ENCODE results near the gene ABCB6.
"Not testable (repeated sequence)": the region's sequence is repeated elsewhere in the genome, so short reads cannot be mapped to it uniquely, and the experiment has no call there.

The ABCB6 gene

DNA sequence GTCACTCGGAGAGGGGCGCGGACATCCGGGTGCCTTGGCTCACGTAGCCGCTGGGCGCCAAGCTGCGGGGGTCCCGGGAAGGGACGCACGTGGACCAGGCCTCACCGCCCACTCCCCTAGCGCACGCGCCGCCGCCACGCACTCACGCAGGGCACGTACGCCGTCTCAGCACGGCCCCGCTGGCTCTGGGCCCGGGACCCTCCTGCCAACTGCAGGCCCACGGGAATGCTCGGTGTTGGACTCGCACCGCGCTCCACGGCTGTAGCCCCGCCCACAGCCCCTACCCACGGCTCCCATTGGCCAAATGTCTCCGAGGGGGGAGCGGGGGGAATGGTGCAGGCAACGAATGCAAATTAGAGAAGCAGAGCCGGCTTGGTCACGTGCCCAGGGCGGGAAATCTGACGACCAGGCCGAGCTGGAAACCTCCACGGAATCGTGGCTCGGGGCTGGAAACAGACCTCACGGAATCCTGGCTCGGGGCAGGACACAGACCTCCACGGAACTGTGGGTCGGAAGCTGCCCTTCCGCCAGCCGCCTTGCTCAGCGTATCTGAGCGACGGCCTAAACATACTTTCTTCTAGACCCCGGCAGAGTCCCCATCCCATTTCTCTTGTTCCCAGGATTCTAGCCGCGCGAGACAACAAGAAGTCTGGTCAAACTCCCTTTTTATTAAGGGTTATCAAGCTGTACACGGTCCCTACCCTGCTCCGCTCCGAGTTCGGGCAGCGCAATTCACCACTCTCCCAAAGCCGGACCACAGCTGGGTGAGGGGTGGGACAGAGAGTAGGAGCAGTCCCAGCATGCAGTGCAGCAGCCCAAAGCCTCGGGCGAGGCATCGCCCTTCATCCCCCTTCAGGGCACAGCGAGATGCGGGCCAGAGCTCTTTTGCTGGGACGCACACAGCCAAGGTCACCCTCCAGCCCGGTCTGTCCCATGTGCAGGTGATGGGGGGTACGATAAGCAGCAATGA is at the start of gene ABCB6:
TSS of gene ABCB6 (minus strand) at position 227 of the 970 bp plus-strand sequence. CDS start 285 bp downstream, outside the sequence.
- in situ Hi-C loops (cut with MboI; ENCODE audit: low sequenced_read_pairs): no loop called here

DNA sequence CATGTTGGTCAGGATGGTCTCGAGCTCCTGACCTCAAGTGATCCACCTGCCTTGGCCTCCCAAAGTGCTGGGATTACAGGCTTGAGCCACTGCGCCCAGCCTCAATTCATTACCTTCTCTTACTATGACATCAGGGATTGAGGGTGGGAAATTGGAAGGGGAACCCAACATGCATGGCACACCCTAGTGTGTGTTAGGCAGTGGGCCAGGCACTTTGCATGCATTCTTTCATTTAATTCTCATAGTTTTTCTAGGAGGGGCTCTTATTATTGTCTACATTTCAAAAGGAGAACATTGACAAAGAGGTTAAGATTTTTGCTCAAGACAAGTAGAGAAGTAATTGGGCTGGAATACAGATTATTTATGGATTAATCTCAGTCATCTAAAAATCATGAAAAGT is 49.5 kb upstream of the ABCB6 start:
- in situ Hi-C loops (cut with MboI; ENCODE audit: low sequenced_read_pairs): no loop called here

DNA sequence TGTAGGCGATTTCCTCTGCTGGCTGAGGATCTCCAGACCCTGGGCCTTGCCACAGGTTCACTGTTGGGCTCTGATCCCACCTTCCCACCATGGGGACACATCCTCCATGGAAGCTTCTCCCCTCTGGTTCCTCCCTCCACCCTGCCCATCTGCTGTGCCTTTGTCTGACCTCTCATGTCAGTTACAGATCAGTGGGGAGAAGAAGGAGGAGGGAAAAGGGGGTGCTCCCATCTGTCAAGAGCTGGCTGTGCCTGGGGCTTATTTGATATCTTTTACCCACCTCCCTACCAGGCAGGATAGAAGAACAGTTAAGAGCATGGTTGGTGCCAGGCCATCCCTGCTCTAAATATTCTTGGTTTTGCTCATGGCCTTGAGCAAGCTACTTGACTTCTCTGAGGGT is 48.1 kb upstream of the ABCB6 start:
- in situ Hi-C loops (cut with MboI; ENCODE audit: low sequenced_read_pairs): no loop called here

DNA sequence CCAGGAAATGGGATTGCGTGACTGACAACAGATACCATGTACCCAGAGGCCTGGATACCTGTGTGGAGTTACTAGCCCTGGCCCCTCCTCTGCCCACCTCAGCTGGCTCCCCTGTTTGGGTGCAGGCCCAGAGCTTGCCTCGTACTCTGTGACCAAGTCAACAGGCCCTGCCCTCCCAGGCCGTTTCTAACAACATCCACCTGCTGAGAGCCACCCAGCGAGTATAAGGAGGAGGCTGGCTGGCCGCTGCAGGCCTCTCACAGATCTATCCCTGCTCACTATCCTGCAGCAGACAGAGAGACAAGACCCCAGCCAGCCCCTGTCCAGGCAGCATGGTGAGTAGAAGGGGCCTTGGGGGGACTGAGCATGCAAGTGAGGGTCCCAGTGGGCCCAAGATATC is 47.5 kb upstream of the ABCB6 start:
- in situ Hi-C loops (cut with MboI; ENCODE audit: low sequenced_read_pairs): no loop called here

DNA sequence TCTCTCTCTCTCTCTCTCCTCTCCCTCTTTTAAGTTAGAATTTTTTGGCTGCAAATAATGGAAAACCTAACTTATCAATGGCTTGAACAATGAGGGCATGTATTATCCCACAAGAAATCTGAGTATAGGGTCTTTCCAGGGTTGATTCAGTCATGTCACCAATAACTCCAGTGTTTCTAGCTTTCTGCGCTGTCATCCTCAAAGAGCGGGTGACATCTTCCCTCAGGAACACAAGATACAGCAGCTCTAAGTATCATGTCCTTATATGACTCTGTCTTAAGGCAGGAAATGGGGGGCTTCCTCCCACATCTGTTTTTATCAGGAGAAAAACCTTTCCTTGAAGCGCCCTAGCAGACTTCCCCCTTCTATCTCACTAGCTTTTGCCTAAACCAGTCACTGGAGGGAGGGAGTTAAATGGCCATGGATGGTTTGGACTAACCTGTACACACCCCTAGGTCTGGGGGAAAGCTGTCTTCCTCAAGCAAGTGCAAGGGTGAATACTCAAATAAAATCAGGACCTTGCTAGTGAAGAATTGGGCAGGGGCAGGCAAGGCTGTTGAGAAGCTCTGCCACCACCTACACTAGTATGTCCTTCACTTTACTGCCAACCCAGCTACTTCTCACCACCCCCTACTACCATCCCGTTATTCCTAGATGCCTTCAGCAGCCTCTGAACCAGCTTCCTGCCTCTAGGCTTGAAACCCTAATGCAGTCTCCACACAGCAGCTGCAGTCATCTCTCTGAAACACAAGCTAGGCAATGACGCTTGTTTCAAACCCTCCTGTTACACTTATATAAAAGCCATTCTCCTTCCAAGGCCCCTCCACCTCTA is 42.5 kb upstream of the ABCB6 start:
- in situ Hi-C loops (cut with MboI; ENCODE audit: low sequenced_read_pairs): no loop called here

DNA sequence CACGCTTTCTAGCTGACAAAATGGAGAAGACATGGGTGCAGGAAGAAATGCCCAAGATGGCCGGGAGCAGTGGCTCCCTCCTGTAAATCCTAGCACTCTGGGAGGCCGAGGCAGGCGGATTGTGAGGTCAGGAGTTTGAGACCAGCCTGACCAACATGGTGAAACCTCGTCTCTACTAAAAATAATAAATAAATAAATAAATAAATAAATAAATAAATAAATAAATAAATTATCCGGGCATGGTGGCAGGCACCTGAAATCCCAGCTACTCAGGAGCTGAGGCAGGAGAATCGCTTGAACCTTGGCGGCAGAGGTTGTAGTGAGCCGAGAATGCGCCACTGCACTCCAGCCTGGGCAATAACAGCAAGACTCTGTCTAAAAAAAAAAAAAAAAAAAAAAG is 40.2 kb upstream of the ABCB6 start:
- in situ Hi-C loops (cut with MboI; ENCODE audit: low sequenced_read_pairs): not testable (repeated sequence)

DNA sequence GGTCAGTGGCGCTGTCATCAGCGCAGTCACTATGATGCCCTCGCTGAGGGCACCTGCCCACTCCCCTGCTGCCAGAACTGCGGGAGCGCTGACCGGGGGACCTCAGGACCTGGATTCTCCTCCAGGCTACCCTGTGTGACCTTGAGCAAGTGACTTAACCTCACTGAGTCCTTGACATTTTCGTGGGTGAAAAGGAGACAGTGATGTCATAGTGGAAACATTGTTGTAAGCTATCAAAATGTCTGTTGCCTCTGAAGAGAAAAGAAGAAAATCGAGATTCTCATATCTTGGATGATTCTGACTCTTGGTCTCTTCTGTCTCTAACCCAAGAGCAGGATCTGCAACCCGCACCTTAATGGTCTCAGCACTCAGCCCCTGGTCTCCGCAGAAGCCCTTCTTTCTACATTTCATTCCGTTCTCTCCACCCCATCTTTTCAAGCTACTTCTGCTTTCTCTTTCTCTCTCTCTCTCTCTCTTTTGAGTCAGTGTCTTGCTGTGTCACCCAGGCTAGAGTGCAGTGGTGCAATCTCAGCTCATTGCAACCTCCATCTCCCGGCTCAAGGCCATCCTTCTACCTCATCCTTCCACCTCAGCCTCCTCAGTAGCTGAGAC is 35.9 kb upstream of the ABCB6 start:
- in situ Hi-C loops (cut with MboI; ENCODE audit: low sequenced_read_pairs): no loop called here

DNA sequence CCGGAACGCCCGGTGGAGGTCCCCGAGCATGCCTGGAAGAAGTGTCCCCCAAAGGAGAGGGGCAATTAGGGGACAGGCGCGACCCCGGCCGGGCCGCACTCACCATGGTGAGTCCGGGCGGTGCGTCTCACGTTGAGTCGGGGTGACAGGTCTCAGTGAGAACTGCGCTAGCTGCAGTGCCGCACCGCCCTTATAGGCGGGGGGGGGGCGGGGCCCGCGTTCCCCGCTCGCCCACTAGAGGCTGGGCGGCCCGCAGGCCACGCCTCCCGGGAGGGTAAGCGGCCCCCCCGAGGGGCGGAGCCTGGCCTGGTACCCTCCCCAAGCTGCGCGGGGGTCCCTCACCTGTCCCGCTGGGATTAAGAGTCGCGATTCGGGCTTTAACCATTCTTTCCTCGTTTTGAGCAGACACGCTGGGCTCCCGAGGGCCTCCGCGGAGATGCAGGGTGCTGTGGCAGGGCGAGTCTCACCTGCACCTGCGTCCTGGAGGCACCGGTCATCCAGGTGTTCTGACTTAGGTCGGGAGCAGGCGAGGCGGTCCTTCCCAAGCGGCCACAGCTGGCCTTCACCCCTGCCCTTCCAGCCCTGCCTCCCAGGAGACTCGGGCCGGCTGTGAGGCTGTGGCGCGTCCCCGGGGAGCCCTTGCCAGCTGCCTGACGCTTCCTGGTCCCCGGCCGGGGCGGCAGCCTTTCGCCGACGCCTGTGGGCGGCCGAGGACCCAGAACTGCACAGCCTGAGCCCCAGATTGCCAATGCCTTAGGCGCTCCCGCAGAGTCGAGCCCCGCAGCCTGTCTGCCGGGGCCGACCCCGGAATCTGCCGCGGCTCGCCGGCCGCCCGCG is 35.2 kb upstream of the ABCB6 start, which contains the start of gene TUBA4A:
TSS of gene TUBA4A (minus strand) at position 166 of the 837 bp plus-strand sequence. CDS start at position 106, 60 bp downstream.
- in situ Hi-C loops (cut with MboI; ENCODE audit: low sequenced_read_pairs): no loop called here

DNA sequence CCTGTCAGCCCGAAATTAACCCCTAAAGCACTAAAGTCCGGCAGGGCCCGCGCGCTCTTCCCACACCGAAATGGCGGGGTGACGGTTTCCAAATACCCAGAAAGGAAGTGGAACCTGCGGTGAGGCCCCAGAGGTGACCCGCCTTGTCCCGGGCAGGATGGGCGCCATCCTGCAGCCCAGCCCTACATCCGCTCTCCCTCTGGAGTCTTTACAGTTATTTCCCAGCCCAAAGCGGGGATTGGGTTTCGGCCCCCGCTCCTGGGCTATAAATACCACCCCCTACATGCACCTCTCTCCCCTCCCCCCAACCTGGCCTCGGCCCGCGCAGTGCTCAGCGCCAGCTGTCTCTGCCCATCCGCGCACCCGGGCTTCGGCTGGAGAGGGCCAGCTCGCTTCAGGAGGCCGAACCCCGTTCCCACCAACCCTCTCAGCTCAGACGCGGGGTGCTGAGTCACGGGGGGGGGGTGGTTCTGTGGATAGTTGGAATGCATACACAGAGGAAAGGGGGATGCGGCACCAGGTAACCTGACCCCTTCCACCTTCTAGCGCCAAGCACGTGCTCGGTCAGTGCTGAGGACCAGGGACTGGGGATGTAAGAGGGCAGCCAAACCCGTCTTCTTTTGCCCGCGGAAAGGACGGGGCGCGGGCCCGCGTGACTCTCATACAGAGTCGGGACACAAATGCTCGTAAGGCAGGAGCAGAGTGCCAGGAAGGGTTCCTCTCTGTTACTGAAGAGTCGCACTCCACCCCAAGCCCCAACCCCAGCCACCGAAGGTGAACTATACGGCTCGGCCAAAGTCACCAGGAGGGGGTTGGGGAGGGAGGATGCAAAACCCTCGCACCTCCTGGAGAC is 34.4 kb upstream of the ABCB6 start, which contains the start of gene TUBA4B:
TSS of gene TUBA4B (plus strand) at position 344 of the 853 bp plus-strand sequence. CDS start at position 509, 165 bp downstream.
- in situ Hi-C loops (cut with MboI; ENCODE audit: low sequenced_read_pairs): no loop called here

DNA sequence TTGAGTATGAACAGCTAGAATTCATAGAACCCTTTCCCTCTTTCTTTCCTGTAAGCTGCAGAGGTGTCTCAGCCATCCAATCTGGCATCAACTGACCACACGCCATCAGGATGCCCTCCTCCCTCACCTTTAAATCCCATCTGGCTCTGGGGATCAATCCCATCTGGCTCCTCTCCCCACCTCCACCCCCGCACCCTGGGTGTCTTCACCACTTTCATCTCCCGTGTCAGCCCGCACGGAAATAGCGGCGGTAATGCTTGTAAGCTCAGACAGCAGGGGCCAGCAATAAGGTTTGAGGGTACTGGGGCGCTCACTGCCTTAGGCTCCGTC is 33.8 kb upstream of the ABCB6 start:
- in situ Hi-C loops (cut with MboI; ENCODE audit: low sequenced_read_pairs): no loop called here

DNA sequence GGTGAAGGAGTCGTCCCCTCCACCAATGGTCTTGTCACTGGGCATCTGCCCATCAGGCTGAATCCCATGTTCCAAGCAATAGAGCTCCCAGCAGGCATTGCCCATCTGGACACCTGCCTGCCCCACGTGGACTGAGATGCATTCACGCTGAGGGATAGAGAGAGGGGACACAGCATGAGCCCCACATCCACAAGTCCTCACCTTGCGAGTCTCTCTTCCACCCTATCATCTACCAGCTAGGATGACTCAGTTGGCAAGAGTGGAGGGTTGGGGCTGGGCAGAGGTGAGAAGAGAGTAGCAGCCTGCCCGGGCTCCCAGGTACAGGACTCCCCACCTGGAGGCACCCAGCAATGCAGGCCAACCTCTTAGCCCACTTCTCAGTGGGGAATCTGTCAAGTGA is 33.3 kb upstream of the ABCB6 start:
- in situ Hi-C loops (cut with MboI; ENCODE audit: low sequenced_read_pairs): no loop called here

DNA sequence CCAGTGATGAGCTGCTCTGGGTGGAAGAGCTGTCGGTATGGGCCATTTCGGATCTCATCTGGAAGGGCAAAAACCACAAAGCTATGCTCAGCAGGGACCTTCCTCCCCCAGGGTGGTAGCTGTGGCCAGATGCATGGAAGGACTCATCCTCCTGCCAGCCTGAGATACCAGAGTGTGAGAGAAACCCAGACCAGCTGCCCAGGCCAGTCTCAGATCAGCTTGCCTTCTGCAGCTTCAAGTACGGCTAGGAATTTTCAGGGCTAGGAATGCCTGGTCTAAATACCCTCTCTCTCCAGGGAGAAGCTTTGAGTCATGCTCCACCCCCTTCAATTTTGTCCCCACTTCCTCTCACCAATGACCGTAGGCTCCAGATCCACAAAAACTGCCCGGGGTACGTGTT is 32.9 kb upstream of the ABCB6 start:
- in situ Hi-C loops (cut with MboI; ENCODE audit: low sequenced_read_pairs): no loop called here

DNA sequence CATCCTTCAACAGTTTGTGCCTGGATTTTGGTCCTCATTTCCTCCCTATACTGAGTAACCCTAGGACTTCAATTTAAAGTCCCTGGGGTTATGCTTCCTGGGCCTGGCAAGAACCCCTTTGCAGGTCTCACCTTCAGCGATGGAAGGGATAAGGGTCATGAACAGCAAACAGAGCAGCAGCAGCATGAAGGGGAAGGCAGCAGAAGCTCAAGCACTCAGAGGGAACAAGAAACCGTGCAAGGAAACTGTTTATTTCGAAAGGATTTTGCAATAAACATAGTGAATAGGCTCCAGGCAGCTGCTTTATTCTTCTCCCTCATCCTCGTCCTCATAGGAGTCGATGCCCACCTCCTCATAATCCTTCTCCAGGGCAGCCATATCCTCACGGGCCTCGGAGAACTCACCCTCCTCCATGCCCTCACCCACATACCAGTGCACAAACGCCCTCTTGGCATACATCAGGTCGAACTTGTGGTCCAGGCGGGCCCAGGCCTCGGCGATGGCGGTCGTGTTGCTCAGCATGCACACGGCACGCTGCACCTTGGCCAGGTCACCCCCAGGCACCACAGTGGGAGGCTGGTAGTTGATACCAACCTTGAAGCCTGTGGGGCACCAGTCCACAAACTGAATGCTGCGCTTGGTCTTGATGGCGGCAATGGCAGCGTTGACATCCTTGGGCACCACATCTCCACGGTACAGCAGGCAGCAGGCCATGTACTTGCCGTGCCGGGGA is 31.5 kb upstream of the ABCB6 start:
- in situ Hi-C loops (cut with MboI; ENCODE audit: low sequenced_read_pairs): no loop called here

DNA sequence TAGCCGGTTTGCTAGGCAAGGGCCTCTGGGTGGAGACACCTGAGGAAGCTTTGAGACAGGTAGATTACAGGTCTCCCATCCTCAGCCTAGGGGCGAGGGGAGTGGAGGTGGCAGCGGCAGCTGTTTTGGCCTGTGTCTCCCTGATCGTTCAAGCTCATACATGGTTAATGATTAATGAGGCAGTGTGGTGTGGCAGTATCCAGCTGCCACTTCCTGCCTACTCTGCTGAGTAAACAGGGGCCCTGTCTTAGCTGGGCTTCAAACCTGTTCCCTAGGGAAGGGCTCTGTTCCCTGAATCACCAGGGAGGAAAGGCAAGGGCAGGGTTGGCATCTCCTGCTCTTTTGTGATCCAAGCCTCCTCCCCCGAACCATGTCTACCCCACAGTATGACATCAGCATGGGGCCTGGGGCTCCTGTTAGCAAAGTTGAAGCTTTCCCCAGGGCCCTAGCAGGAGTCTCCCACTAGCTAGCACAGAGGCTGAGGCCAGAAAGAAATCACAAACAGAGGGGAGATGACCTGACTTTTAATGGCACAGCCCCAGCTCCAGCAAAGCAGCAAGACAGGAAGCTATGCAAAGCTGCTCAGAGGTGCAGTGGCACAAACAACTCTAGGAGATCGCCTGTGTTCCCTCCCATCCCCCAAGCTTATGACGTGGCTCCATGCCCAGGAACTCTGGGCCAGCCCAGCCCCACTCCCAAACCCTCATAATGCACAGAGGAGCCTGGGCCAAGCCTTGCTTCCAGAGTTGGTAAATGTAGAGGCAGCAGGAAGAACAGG is 30.6 kb upstream of the ABCB6 start:
- in situ Hi-C loops (cut with MboI; ENCODE audit: low sequenced_read_pairs): no loop called here

DNA sequence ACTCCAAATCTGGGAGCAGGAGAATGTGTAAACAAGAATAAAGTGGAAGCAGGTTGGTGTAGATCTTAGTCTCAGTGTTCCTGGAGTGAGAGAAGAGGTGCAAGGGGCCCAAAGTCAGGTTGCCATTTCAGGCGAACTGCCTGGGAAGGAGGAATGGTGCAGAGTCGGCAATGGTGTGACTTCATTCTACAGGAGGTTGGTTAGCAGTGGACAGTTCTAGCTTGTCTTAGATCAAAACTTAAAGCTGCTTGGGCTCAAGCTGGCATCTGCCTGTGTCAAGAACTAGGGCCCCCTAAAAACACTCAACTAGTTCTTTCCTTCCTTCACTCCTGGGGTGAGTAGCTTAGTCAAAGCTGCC is 30.1 kb upstream of the ABCB6 start:
- in situ Hi-C loops (cut with MboI; ENCODE audit: low sequenced_read_pairs): no loop called here

DNA sequence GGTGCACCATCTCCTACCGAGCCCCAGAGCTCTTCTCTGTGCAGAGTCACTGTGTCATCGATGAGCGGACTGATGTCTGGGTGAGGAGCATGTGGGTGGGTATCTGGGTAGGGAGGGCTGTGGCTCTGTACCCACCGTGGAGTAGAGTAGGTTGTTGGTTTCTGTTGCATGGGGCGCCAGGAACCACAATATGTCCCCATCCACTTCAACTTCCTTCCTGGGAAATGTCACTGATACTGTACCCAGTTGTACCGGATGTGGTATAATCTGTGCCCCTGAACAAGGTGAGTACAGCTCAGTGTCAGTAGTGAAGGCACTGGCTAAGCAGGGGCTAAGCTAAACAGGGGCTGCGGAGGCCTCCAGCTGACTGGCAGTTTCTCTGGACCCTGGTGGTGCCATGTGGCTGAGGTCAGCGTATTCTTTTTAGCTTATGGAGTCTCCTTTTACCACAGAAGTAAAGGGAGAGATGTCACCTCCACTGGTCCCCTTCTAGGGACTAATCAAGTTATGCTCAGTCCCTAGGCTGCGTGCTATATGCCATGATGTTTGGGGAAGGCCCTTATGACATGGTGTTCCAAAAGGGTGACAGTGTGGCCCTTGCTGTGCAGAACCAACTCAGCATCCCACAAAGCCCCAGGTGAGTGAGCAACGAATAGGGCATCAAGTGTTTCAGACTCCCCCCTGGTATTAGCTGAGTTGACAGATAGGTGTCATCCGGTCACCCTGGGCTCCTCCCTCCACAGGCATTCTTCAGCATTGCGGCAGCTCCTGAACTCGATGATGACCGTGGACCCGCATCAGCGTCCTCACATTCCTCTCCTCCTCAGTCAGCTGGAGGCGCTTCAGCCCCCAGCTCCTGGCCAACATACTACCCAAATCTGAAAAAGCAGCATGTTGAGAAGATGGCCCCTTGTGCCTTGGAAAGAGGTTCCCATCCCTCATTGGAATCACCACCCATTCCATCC is 29.2 kb upstream of the ABCB6 start:
- in situ Hi-C loops (cut with MboI; ENCODE audit: low sequenced_read_pairs): no loop called here

DNA sequence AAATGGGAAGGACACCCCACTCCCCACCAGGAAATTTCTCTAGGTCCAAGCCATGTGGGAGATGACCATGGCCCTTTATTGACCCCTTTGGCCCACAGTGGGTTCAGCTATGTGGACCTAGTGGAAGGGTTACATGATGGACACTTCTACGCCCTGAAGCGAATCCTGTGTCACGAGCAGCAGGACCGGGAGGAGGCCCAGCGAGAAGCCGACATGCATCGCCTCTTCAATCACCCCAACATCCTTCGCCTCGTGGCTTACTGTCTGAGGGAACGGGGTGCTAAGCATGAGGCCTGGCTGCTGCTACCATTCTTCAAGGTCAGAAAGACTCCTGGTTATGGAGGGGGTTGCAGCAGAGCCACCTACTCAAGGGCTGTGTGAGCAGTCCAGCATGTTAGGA is 27.8 kb upstream of the ABCB6 start:
- in situ Hi-C loops (cut with MboI; ENCODE audit: low sequenced_read_pairs): no loop called here
